Measurements from ENCODE around the gene CELF2. TPM values are rescaled to one million over a fixed set of nuclear protein-coding genes. Genes with fewer than 3 reads are reported as not detected.

CELF2 gene
- total and polyA plus RNA-seq, 7 donors, result 6.0 to 83.1 (median 48.9) TPM

GRCh38 chr10:11223507-11224140, 206.0 kb downstream of the CELF2 start:
- Histone ChIP-seq H3K36me3 (peaks cover 0 to 10% (median 0%) of the 10 kb centered on the region in 4 donors), H3K9me3 (no peaks in the 10 kb centered on the region), H3K4me3 (no peak overlapping the region), H3K4me1 (peaks cover 0 to 20% (median 8%) of the 10 kb centered on the region in 4 donors), H3K27ac (no peak overlapping the region), H3K27me3 (no peaks in the 10 kb centered on the region)
- DNase-seq, result no peak
- no peak for TF ChIP-seq POLR2AphosphoS5 (IDR thresholded peaks at IDR 0.05)
- TF ChIP-seq, protein P1, sequence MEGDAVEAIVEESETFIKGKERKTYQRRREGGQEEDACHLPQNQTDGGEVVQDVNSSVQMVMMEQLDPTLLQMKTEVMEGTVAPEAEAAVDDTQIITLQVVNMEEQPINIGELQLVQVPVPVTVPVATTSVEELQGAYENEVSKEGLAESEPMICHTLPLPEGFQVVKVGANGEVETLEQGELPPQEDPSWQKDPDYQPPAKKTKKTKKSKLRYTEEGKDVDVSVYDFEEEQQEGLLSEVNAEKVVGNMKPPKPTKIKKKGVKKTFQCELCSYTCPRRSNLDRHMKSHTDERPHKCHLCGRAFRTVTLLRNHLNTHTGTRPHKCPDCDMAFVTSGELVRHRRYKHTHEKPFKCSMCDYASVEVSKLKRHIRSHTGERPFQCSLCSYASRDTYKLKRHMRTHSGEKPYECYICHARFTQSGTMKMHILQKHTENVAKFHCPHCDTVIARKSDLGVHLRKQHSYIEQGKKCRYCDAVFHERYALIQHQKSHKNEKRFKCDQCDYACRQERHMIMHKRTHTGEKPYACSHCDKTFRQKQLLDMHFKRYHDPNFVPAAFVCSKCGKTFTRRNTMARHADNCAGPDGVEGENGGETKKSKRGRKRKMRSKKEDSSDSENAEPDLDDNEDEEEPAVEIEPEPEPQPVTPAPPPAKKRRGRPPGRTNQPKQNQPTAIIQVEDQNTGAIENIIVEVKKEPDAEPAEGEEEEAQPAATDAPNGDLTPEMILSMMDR (IDR thresholded peaks at IDR 0.05), result no peak
- TF ChIP-seq POLR2A (IDR thresholded peaks at IDR 0.05), result no peak
- no peak for TF ChIP-seq EP300 (IDR thresholded peaks at IDR 0.05)
- 93 to 95% methylated on average over 9 of the region's 9 CpGs for WGBS, 2 donors
- intact Hi-C loops (cut with DNase I), result no loop called here

GRCh38 chr10:11224321-11224720, 206.6 kb downstream of the CELF2 start:
- Histone ChIP-seq H3K27me3 (no peaks in the 10 kb centered on the region), H3K4me3 (no peak overlapping the region), H3K36me3 (peaks cover 0 to 6% (median 0%) of the 10 kb centered on the region in 4 donors), H3K9me3 (no peaks in the 10 kb centered on the region), H3K27ac (no peak overlapping the region), H3K4me1 (peaks cover 0 to 20% (median 8%) of the 10 kb centered on the region in 4 donors)
- WGBS, 2 donors, result 96 to 97% methylated on average over 5 of the region's 5 CpGs
- TF ChIP-seq POLR2A (IDR thresholded peaks at IDR 0.05), result no peak
- TF ChIP-seq EP300 (IDR thresholded peaks at IDR 0.05), result no peak
- TF ChIP-seq, protein P1 (IDR thresholded peaks at IDR 0.05), result no peak
- TF ChIP-seq POLR2AphosphoS5 (IDR thresholded peaks at IDR 0.05), result no peak
- intact Hi-C loops (cut with DNase I), result no loop called here
- no peak for DNase-seq

GRCh38 chr10:11224792-11225416, 207.2 kb downstream of the CELF2 start:
- 85 to 88% methylated on average over 12 of the region's 12 CpGs for WGBS, 2 donors
- Histone ChIP-seq H3K36me3 (peaks cover 0 to 4% (median 0%) of the 10 kb centered on the region in 4 donors), H3K4me1 (peaks cover 0 to 20% (median 8%) of the 10 kb centered on the region in 4 donors), H3K9me3 (no peaks in the 10 kb centered on the region), H3K27me3 (no peaks in the 10 kb centered on the region), H3K4me3 (no peak overlapping the region), H3K27ac (no peak overlapping the region)
- TF ChIP-seq EP300 (IDR thresholded peaks at IDR 0.05) (no peak), POLR2A (IDR thresholded peaks at IDR 0.05) (no peak), POLR2AphosphoS5 (IDR thresholded peaks at IDR 0.05) (no peak)
- TF ChIP-seq, protein P1 (IDR thresholded peaks at IDR 0.05), result no peak
- intact Hi-C loops (cut with DNase I), result no loop called here
- DNase-seq, result no peak

GRCh38 chr10:11225935-11226334, 208.3 kb downstream of the CELF2 start:
- no peaks in the 10 kb centered on the region for H3K27me3 ChIP-seq
- no peak overlapping the region for H3K27ac ChIP-seq
- TF ChIP-seq POLR2AphosphoS5 (IDR thresholded peaks at IDR 0.05) (no peak), EP300 (IDR thresholded peaks at IDR 0.05) (no peak), POLR2A (IDR thresholded peaks at IDR 0.05) (no peak)
- TF ChIP-seq, protein P1 (IDR thresholded peaks at IDR 0.05), result no peak
- peaks cover 0 to 20% (median 8%) of the 10 kb centered on the region in 4 donors for H3K4me1 ChIP-seq
- no peak for DNase-seq
- H3K36me3 ChIP-seq, result peaks cover 0 to 6% (median 0%) of the 10 kb centered on the region in 4 donors
- no peaks in the 10 kb centered on the region for H3K9me3 ChIP-seq
- 35 to 37% methylated on average over 5 of the region's 5 CpGs for WGBS, 2 donors
- H3K4me3 ChIP-seq, result no peak overlapping the region
- intact Hi-C loops (cut with DNase I), result no loop called here

Measured in sigmoid colon (tissue), 7 donors.